OCI-LY7 (cell line): ENCODE results near the gene DHRSX. TPM values are rescaled to one million over a fixed set of nuclear protein-coding genes. Genes with fewer than 3 reads are reported as not detected.
"Not testable (repeated sequence)": the region's sequence is repeated elsewhere in the genome, so short reads cannot be mapped to it uniquely, and the experiment has no call there.

Experiments
- BruUV-seq: library from RNA; stranded (reverse); fragments of 400-500 nt; replicated peaks from 2 replicates; lab custom pipeline; 2021; lab: Mats Ljungman, UMichigan
- CTCF ChIA-PET: fragments of 300-600 bp; sonication (Branson Sonifier 250); formaldehyde crosslinking; loops from one replicate; lab custom pipeline; 2022; ENCODE audit warnings: antibody characterized with exemption; ENCODE audit not compliant: unreplicated experiment; lab: Charles Lee
- POLR2A ChIA-PET: fragments of 300-600 bp; sonication (Branson Sonifier 250); formaldehyde crosslinking; loops from one replicate; lab custom pipeline; 2022; ENCODE audit warnings: antibody characterized with exemption; lab: Charles Lee
- DNase-seq: peaks from one replicate; pipeline ENCODE4 v3.0.0-alpha.2; 2015; ENCODE audit warnings: low spot score
- H2AFZ ChIP-seq: fragments of 200-600 bp; sonication (generic), shearing (Covaris generic); 2 replicates; pipeline ENCODE4 v1.6.1; 2014; ENCODE audit warnings: mild to moderate bottlenecking, antibody characterized with exemption, low read length, moderate library complexity
- H3K27ac ChIP-seq: fragments of 200-600 bp; sonication (generic); 2 replicates; pipeline ENCODE4 v1.5.1; 2014; ENCODE audit warnings: mixed run types, low read depth, mild to moderate bottlenecking, moderate library complexity, low read length, inconsistent platforms; ENCODE audit not compliant: poor library complexity, severe bottlenecking
- H3K36me3 ChIP-seq: fragments of 200-600 bp; sonication (generic); 2 replicates; pipeline ENCODE4 v1.6.1; 2014; ENCODE audit warnings: mild to moderate bottlenecking, antibody characterized with exemption, low read length, moderate library complexity, mixed read lengths; ENCODE audit not compliant: insufficient read depth
- H3K4me1 ChIP-seq: fragments of 200-600 bp; sonication (generic); 2 replicates; pipeline ENCODE4 v1.5.1; 2014; ENCODE audit warnings: mild to moderate bottlenecking, low read length; ENCODE audit not compliant: insufficient read depth, poor library complexity, severe bottlenecking
- H3K4me2 ChIP-seq: fragments of 200-600 bp; sonication (generic); 2 replicates; pipeline ENCODE4 v1.6.1; 2014; ENCODE audit warnings: mild to moderate bottlenecking, low read length
- H3K4me3 ChIP-seq: fragments of 200-600 bp; sonication (generic); 2 replicates; pipeline ENCODE4 v1.5.1; 2014; ENCODE audit warnings: mild to moderate bottlenecking, low read depth, low read length; ENCODE audit not compliant: poor library complexity, severe bottlenecking
- H3K79me2 ChIP-seq: fragments of 200-600 bp; sonication (generic); 2 replicates; pipeline ENCODE4 v1.6.1; 2016; ENCODE audit warnings: low read depth, mild to moderate bottlenecking, low read length, moderate library complexity, mixed read lengths; ENCODE audit not compliant: insufficient read depth
- H3K9me2 ChIP-seq: fragments of 200-600 bp; sonication (generic); 2 replicates; pipeline ENCODE4 v1.6.1; 2016; ENCODE audit warnings: mild to moderate bottlenecking, low read length, mixed read lengths; ENCODE audit not compliant: insufficient read depth
- H3K9me3 ChIP-seq: fragments of 200-600 bp; sonication (generic); 2 replicates; pipeline ENCODE4 v1.6.1; 2014; ENCODE audit warnings: mild to moderate bottlenecking, mixed run types, low read length, mixed read lengths
- H4K20me1 ChIP-seq: fragments of 200-600 bp; sonication (generic); 2 replicates; pipeline ENCODE4 v1.6.1; 2014; ENCODE audit warnings: mild to moderate bottlenecking, antibody characterized with exemption, low read length, moderate library complexity, mixed read lengths; ENCODE audit not compliant: insufficient read depth
- EZH2phosphoT487 ChIP-seq: fragments of 200-600 bp; sonication (generic); IDR thresholded peaks from 2 replicates; pipeline ENCODE4 v1.6.1; 2018; ENCODE audit warnings: low read depth, borderline replicate concordance, mild to moderate bottlenecking, mixed run types, antibody characterized with exemption, low read length, moderate library complexity, mixed read lengths
- intact Hi-C: fragments of 100-400 bp; cut with micrococcal nuclease; formaldehyde crosslinking; loops from one replicate; pipeline ENCODE4 v1.10.0; 2022; ENCODE audit not compliant: unreplicated experiment
- total RNA-seq, 2 experiments: library from RNA; depleted of rRNA in 1 of 2; stranded (reverse); fragments of >200 nt in 1 of 2; shearing (Covaris generic) in 1 of 2; gene quantifications; 2 replicates each; pipeline ENCODE4 v1.2.3, GENCODE V29; 2014 to 2022
- TF ChIP-seq, protein P1 (sequence below): fragments of 200-600 bp; sonication (generic); conservative IDR thresholded peaks from 2 replicates; pipeline ENCODE4 v1.5.1; 2014; ENCODE audit warnings: mild to moderate bottlenecking, antibody characterized with exemption, low read length, moderate library complexity, mixed read lengths

The DHRSX gene
- total RNA-seq, 2 experiments from 2014 or later = 25.2 to 30.9 TPM

DNA sequence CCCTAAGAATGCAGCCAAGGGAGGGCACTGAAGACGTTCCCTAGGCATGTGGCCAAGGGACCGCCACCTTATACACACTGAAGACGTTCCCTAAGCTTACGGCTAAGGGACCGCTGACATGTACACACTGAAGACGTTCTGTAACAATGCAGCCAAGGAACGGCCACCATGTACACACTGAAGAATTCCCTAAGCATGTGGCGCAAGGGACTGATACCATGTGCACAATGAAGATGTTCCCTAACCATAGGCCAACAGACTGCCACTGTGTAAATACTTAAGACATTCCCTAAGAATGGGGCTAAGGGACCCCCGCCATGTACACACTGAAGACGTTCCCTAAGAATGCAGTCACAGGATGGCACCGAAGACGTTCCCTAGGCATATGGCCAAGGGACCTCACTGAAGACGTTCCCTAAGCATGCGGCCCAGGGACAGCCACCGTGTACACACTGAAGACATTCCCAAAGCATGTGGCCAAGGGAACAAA is 36.1 kb downstream of the DHRSX start:
- Histone ChIP-seq H3K4me1 (no peaks in the 10 kb centered on the region), H3K79me2 (no peaks in the 10 kb centered on the region), H3K4me3 (no peak overlapping the region), H2AFZ (no peak overlapping the region), H3K4me2 (no peak overlapping the region), H3K36me3 (no peaks in the 10 kb centered on the region), H3K9me2 (no peaks in the 10 kb centered on the region), H3K27ac (no peak overlapping the region), H3K9me3 (no peaks in the 10 kb centered on the region), H4K20me1 (no peaks in the 10 kb centered on the region)
- intact Hi-C loops = no loop called here
- POLR2A ChIA-PET = no interaction called here
- CTCF ChIA-PET = no interaction called here
- TF ChIP-seq EZH2phosphoT487 = no peak
- DNase-seq = no peak
- BruUV-seq = no TSS peak

DNA sequence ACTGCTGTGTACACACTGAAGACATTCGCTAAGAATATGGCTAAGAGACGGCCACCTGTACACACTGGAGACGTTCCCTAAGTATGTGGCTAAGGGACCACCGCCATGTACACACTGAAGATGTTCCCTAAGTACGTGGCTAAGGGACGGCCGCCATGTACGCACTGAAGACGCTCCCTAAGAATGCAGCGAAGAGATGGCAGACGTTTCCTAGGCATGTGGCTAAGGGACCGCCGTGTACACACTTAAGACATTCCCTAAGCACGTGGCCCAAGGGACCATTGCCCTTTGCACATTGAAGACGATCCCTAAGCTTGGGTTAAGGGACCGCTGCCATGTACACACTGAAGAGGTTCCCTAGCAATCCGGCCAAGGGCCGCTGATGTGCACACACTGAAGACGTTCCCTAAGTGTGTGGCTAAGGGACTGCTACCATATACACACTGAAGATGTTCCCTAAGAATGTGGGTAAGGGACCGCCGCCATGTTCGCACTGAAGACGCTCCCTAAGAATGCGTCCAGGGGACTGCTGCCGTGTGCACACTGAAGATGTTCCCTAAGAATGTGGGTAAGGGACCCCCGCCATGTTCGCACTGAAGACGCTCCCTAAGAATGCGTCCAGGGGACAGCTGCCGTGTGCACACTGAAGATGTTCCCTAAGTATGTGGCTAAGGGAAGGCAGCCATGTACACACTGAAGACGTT is 36.7 kb downstream of the DHRSX start:
- POLR2A ChIA-PET = no interaction called here
- Histone ChIP-seq H3K4me2 (no peak overlapping the region), H3K27ac (no peak overlapping the region), H2AFZ (no peak overlapping the region), H3K9me3 (no peaks in the 10 kb centered on the region), H3K4me1 (no peaks in the 10 kb centered on the region), H3K9me2 (no peaks in the 10 kb centered on the region), H4K20me1 (no peaks in the 10 kb centered on the region), H3K4me3 (no peak overlapping the region), H3K79me2 (no peaks in the 10 kb centered on the region), H3K36me3 (no peaks in the 10 kb centered on the region)
- no TSS peak for BruUV-seq
- TF ChIP-seq, protein P1, sequence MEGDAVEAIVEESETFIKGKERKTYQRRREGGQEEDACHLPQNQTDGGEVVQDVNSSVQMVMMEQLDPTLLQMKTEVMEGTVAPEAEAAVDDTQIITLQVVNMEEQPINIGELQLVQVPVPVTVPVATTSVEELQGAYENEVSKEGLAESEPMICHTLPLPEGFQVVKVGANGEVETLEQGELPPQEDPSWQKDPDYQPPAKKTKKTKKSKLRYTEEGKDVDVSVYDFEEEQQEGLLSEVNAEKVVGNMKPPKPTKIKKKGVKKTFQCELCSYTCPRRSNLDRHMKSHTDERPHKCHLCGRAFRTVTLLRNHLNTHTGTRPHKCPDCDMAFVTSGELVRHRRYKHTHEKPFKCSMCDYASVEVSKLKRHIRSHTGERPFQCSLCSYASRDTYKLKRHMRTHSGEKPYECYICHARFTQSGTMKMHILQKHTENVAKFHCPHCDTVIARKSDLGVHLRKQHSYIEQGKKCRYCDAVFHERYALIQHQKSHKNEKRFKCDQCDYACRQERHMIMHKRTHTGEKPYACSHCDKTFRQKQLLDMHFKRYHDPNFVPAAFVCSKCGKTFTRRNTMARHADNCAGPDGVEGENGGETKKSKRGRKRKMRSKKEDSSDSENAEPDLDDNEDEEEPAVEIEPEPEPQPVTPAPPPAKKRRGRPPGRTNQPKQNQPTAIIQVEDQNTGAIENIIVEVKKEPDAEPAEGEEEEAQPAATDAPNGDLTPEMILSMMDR = no peak
- no peak for TF ChIP-seq EZH2phosphoT487
- DNase-seq = peak; percentile 65
- intact Hi-C loops = no loop called here
- CTCF ChIA-PET = no interaction called here

DNA sequence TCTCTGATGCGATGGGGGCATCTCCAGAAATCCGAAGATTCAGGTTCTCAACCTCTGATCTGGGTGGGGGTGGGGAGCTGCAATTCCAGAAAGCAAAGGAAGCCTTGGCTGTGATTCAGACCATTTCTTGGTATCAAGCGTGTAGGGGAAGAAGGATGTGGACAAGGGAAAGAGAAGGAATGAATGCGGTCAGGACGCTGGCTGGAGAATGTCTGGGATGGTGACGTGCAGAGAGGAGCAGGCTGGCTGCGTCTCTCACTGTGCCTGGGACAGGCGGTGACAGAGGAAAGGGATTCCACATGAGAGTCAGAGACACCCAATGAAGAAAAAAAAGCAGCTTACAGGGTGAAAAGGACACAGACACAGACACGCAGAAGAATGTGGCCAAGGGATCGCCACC is 37.3 kb downstream of the DHRSX start:
- intact Hi-C loops, H2AFZ ChIP-seq, H3K79me2 ChIP-seq, H4K20me1 ChIP-seq, CTCF ChIA-PET, H3K9me2 ChIP-seq, DNase-seq, H3K27ac ChIP-seq, H3K4me2 ChIP-seq, H3K4me1 ChIP-seq, H3K4me3 ChIP-seq, BruUV-seq, H3K9me3 ChIP-seq, H3K36me3 ChIP-seq, POLR2A ChIA-PET: not testable (repeated sequence)
